CD4-positive, CD25-positive, alpha-beta regulatory T cell (primary cell): ENCODE measurements around the gene USPL1. TPM values are rescaled to one million over a fixed set of nuclear protein-coding genes. Genes with fewer than 3 reads are reported as not detected.
A peak's percentile ranks its signal among the peaks of the same experiment; 100 is the strongest.

Experiments used
- ATAC-seq, 2 donors: fragments of 150-1000 bp; cut with Tn5 transposase; one replicate each; pipeline ENCODE4 v1.10.0; 2021; ENCODE audit warnings: low read depth in 2 of 2, moderate number of reproducible peaks in 2 of 2, moderate library complexity in 1 of 2
- DNase-seq, 3 donors: peaks; one replicate each; pipeline versions ENCODE4 v3.0.0 to v3.0.0-alpha.2; 2012 to 2022; ENCODE audit warnings: mixed read lengths in 1 of 3
- H3K27ac ChIP-seq: one replicate; pipeline ENCODE4 v1.7.0; 2013; ENCODE audit warnings: mild to moderate bottlenecking, low read length; ENCODE audit not compliant: insufficient read depth, poor library complexity, severe bottlenecking
- H3K27me3 ChIP-seq: one replicate; pipeline ENCODE4 v1.7.0; 2013; ENCODE audit warnings: low read length; ENCODE audit not compliant: control insufficient read depth, insufficient read depth
- H3K36me3 ChIP-seq: one replicate; pipeline ENCODE4 v1.7.0; 2013; ENCODE audit warnings: mild to moderate bottlenecking, low read length, moderate library complexity; ENCODE audit not compliant: control insufficient read depth, insufficient read depth
- H3K4me1 ChIP-seq: 2 replicates; pipeline ENCODE4 v1.7.0; 2013; ENCODE audit warnings: mild to moderate bottlenecking, low read length; ENCODE audit not compliant: insufficient read depth, control insufficient read depth, poor library complexity, severe bottlenecking
- H3K4me3 ChIP-seq: one replicate; pipeline ENCODE4 v1.7.0; 2013; ENCODE audit warnings: low read depth, mild to moderate bottlenecking, low read length, moderate library complexity
- H3K9me3 ChIP-seq, 2 experiments: 1 replicate in 1 of 2; 2 replicates in 1 of 2; pipeline ENCODE4 v1.7.0; 2013; ENCODE audit warnings: low read length in 2 of 2, mild to moderate bottlenecking in 1 of 2, moderate library complexity in 1 of 2; ENCODE audit not compliant: control insufficient read depth in 2 of 2
- H3K27ac Mint-ChIP-seq, 3 donors: one replicate each; pipeline ENCODE4 v1.8.0; 2020 to 2022; ENCODE audit warnings: mild to moderate bottlenecking in 3 of 3, mixed read lengths in 3 of 3, moderate library complexity in 2 of 3
- H3K27me3 Mint-ChIP-seq: one replicate; pipeline ENCODE4 v1.8.0; 2022; ENCODE audit warnings: mild to moderate bottlenecking, mixed read lengths
- H3K36me3 Mint-ChIP-seq: one replicate; pipeline ENCODE4 v1.8.0; 2020; ENCODE audit warnings: mixed read lengths
- H3K4me1 Mint-ChIP-seq, 4 donors: one replicate each; pipeline ENCODE4 v1.8.0; 2020 to 2022; ENCODE audit warnings: mixed read lengths in 4 of 4, mild to moderate bottlenecking in 1 of 4
- H3K4me3 Mint-ChIP-seq, 4 donors: one replicate each; pipeline ENCODE4 v1.8.0; 2020 to 2022; ENCODE audit warnings: mild to moderate bottlenecking in 4 of 4, mixed read lengths in 4 of 4, moderate library complexity in 3 of 4
- H3K9me3 Mint-ChIP-seq, 7 donors: one replicate each; pipeline ENCODE4 v1.8.0; 2020 to 2022; ENCODE audit warnings: mixed read lengths in 7 of 7, mild to moderate bottlenecking in 3 of 7, moderate library complexity in 2 of 7
- polyA plus RNA-seq, 4 donors: library from polyadenylated mRNA; unstranded; fragments of 300-500 nt; fragmentation: Illumina TruSeq; gene quantifications; one replicate each; pipeline ENCODE4 v1.2.3, GENCODE V29; 2021
- total RNA-seq: library from RNA; stranded (reverse); gene quantifications from one replicate; pipeline ENCODE4 v1.2.3, GENCODE V29; 2022

Gene USPL1
- total and polyA plus RNA-seq, 5 donors from 2014 or later: 11.9 to 37.2 (median 17.9) TPM

DNA sequence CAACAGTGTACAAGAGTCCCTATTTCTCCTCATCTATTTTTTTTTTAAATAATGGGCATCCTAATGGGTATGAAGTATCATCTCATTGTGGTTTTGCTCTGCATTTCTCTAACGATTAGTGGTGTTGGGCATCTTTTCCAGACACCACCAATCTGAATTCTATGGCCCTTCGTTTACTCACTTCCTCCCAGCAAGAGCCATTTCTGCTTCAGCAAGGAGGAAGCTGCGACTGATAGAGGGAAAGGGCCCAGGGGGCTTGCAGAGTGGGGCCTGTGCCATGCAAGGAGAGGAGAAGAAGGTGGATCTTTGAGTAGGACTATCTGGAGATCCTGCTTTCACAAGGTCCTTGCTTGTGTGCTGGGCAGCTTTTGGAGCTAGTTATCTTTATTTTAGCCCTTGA is 58.0 kb downstream of the USPL1 start:
- H3K4me1 ChIP-seq: peaks cover 12% of the 10 kb centered on the region
- H3K4me3 ChIP-seq: no peak overlapping the region
- no peaks in the 10 kb centered on the region for H3K9me3 ChIP-seq
- Mint-ChIP-seq H3K4me1 (peaks cover 10 to 30% (median 21%) of the 10 kb centered on the region in 4 donors), H3K4me3 (peak overlapping the region in 2 of 4 donors; percentile 68 to 78), H3K9me3 (peaks cover 0 to 4% (median 0%) of the 10 kb centered on the region in 7 donors), H3K27me3 (peaks cover 31% of the 10 kb centered on the region), H3K36me3 (no peaks in the 10 kb centered on the region), H3K27ac (no peak overlapping the region)
- DNase-seq: no peak
- H3K27ac ChIP-seq: no peak overlapping the region
- H3K27me3 ChIP-seq: no peaks in the 10 kb centered on the region
- H3K36me3 ChIP-seq: no peaks in the 10 kb centered on the region
- no peak for ATAC-seq

DNA sequence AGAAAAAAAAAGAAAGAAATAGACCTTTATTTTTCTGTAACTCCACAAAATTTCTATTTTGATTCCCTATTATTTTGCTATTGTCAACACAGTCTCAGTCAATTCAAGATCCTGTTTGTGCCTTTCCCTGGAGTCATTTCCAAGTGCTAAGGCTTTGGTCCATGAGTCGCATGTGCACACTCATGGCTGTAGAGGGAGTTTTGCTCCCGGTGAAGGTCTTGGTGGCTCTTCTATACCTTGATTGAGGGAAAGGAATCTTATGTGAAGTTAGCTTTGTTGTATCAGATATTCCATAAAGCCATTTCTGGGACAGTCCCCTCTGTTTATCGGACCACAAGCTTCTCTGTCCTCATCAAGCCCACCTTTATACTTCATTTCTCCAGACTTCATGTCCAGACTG is 59.0 kb downstream of the USPL1 start:
- Histone ChIP-seq H3K27ac (no peak overlapping the region), H3K36me3 (no peaks in the 10 kb centered on the region), H3K4me1 (peaks cover 12% of the 10 kb centered on the region), H3K9me3 (no peaks in the 10 kb centered on the region), H3K27me3 (no peaks in the 10 kb centered on the region), H3K4me3 (no peak overlapping the region)
- ATAC-seq (no peak), DNase-seq (no peak)
- H3K4me3 Mint-ChIP-seq: peak overlapping the region in 2 of 4 donors; percentile 40 to 52
- H3K36me3 Mint-ChIP-seq: no peaks in the 10 kb centered on the region
- peaks cover 0 to 4% (median 0%) of the 10 kb centered on the region in 7 donors for H3K9me3 Mint-ChIP-seq
- peaks cover 15 to 22% (median 18%) of the 10 kb centered on the region in 4 donors for H3K4me1 Mint-ChIP-seq
- H3K27ac Mint-ChIP-seq: no peak overlapping the region
- H3K27me3 Mint-ChIP-seq: peaks cover 31% of the 10 kb centered on the region

DNA sequence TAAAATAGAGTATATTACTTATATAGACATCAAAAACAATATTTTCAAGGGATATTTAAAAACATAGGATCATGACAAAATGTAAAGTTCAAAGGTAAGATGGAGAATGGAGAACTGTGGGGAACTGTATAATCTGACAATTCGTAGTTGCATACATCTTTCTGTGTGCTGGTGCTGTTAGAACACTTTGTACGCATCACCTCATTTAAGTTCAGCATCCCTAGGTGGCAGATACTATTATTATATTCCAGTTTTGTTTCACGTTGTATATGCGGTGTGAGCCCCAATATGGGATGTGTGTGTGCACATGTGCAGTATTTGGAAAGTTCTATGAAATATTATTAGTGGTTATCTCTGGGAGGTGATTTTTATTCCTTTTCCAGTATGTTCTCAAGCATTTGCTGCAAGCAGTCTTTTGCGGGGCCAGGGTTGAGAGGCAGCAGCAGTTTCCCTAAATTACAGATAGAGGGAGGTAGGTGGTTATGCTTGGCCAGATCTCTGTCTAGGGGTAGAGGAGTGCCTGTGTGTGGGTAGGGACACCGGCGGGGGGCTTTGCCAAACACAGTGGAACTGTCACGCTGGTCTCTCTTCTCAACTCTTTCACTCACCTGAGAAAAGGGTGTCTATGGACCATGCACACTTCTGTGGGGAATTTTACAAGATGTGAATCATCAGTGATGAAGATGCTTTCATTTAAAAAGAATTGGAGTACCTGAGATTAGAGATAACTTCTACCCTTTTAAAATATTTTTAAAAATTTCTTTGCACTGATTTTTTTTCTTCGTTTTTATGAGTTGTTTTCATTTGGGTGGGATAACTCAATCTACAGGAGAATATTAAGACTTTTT is 62.0 kb downstream of the USPL1 start:
- Histone ChIP-seq H3K36me3 (no peaks in the 10 kb centered on the region), H3K27ac (no peak overlapping the region), H3K4me1 (no peaks in the 10 kb centered on the region), H3K27me3 (no peaks in the 10 kb centered on the region), H3K4me3 (no peak overlapping the region), H3K9me3 (no peaks in the 10 kb centered on the region)
- no peaks in the 10 kb centered on the region for H3K36me3 Mint-ChIP-seq
- H3K9me3 Mint-ChIP-seq: peaks cover 0 to 2% (median 0%) of the 10 kb centered on the region in 7 donors
- DNase-seq: peak; percentile 2 to 48 (median 37)
- peak overlapping the region in 2 of 3 donors; percentile 23 to 43 for H3K27ac Mint-ChIP-seq
- no peak overlapping the region for H3K4me3 Mint-ChIP-seq
- peaks cover 5 to 12% (median 8%) of the 10 kb centered on the region in 4 donors for H3K4me1 Mint-ChIP-seq
- peaks cover 24% of the 10 kb centered on the region for H3K27me3 Mint-ChIP-seq
- peak; percentile 79 to 87 for ATAC-seq

GRCh38 chr13:30681843-30682242 is 64.1 kb downstream of the USPL1 start:
- no peak for ATAC-seq
- Mint-ChIP-seq H3K4me1 (peaks cover 5 to 7% (median 6%) of the 10 kb centered on the region in 4 donors), H3K27me3 (peaks cover 25% of the 10 kb centered on the region), H3K36me3 (no peaks in the 10 kb centered on the region), H3K27ac (no peak overlapping the region), H3K9me3 (no peaks in the 10 kb centered on the region), H3K4me3 (no peak overlapping the region)
- Histone ChIP-seq H3K27me3 (no peaks in the 10 kb centered on the region), H3K36me3 (no peaks in the 10 kb centered on the region), H3K9me3 (no peaks in the 10 kb centered on the region), H3K4me1 (no peaks in the 10 kb centered on the region), H3K4me3 (no peak overlapping the region), H3K27ac (no peak overlapping the region)
- no peak for DNase-seq

DNA sequence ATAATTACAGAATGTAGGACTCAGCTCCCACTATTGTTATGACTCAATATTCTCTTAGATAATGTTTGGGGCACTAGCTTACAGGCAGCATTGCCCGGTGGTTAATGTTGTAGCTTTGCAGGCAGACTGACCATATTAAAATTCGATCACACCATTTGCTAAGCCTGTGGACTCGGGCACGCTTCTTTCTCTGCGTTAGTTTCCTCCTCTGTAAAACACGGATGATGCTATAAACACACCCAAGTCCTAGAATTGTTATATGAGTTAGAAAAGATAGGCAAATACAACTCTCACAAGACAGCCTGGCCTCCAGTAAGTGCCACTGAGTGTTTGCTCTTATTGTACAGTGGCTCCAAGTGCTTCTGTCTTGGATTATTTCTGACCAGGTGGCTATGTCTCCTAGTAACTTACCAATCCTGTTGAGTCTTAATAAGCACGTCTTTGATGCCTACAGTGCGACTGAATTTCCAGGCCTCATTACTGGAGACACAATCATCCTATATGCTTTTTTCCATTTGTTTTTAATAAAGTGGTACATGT is 67.7 kb downstream of the USPL1 start:
- ATAC-seq (no peak), DNase-seq (no peak)
- no peak overlapping the region for H3K27ac ChIP-seq
- Mint-ChIP-seq H3K36me3 (no peaks in the 10 kb centered on the region), H3K4me3 (no peak overlapping the region), H3K27ac (no peak overlapping the region), H3K9me3 (peaks cover 0 to 4% (median 0%) of the 10 kb centered on the region in 7 donors), H3K27me3 (peaks cover 9% of the 10 kb centered on the region), H3K4me1 (peaks cover 1 to 10% (median 3%) of the 10 kb centered on the region in 4 donors)
- H3K9me3 ChIP-seq: no peaks in the 10 kb centered on the region
- H3K27me3 ChIP-seq: peaks cover 2% of the 10 kb centered on the region
- H3K4me1 ChIP-seq: no peaks in the 10 kb centered on the region
- H3K36me3 ChIP-seq: no peaks in the 10 kb centered on the region
- no peak overlapping the region for H3K4me3 ChIP-seq

GRCh38 chr13:30685987-30686386 is 68.3 kb downstream of the USPL1 start:
- Histone ChIP-seq H3K36me3 (no peaks in the 10 kb centered on the region), H3K9me3 (no peaks in the 10 kb centered on the region), H3K27me3 (peaks cover 2% of the 10 kb centered on the region), H3K27ac (no peak overlapping the region), H3K4me3 (no peak overlapping the region), H3K4me1 (no peaks in the 10 kb centered on the region)
- ATAC-seq (no peak), DNase-seq (no peak)
- Mint-ChIP-seq H3K9me3 (peaks cover 0 to 4% (median 0%) of the 10 kb centered on the region in 7 donors), H3K27me3 (peaks cover 9% of the 10 kb centered on the region), H3K27ac (no peak overlapping the region), H3K4me1 (peaks cover 3 to 11% (median 8%) of the 10 kb centered on the region in 4 donors), H3K4me3 (no peak overlapping the region), H3K36me3 (no peaks in the 10 kb centered on the region)

DNA sequence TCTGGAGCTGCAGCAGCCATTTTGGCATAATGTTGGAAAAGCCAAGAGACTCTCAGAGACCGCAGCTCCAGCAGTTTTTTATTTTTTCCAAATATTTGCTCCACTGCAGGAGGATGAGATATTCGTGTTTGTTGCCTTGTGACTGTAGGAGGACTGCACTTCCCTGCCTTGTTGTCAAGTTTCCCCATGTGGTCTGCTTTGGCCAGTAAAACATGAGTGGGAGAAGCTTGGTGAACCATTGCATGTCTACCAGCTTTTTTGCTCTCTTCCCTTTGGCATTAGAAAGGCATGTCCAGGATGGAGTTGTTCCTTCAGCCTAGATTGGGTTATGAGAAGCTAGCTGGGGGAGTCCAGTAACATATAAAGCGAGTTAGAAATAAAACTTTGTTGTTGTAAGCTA is 69.9 kb downstream of the USPL1 start:
- Mint-ChIP-seq H3K4me1 (peaks cover 3 to 10% (median 6%) of the 10 kb centered on the region in 4 donors), H3K9me3 (peaks cover 0 to 4% (median 0%) of the 10 kb centered on the region in 7 donors), H3K27me3 (peaks cover 9% of the 10 kb centered on the region), H3K4me3 (no peak overlapping the region), H3K27ac (no peak overlapping the region), H3K36me3 (no peaks in the 10 kb centered on the region)
- DNase-seq (no peak), ATAC-seq (no peak)
- no peaks in the 10 kb centered on the region for H3K36me3 ChIP-seq
- no peak overlapping the region for H3K4me3 ChIP-seq
- H3K9me3 ChIP-seq: no peaks in the 10 kb centered on the region
- H3K4me1 ChIP-seq: no peaks in the 10 kb centered on the region
- peaks cover 2% of the 10 kb centered on the region for H3K27me3 ChIP-seq
- H3K27ac ChIP-seq: no peak overlapping the region
